Measurements from ENCODE around the gene NLE1. TPM values are rescaled to one million over a fixed set of nuclear protein-coding genes. Genes with fewer than 3 reads are reported as not detected.
A peak's percentile ranks its signal among the peaks of the same experiment; 100 is the strongest.

The NLE1 gene
- total and polyA plus RNA-seq, 2 donors from 2014 or later: 9.6 to 11.0 TPM

DNA sequence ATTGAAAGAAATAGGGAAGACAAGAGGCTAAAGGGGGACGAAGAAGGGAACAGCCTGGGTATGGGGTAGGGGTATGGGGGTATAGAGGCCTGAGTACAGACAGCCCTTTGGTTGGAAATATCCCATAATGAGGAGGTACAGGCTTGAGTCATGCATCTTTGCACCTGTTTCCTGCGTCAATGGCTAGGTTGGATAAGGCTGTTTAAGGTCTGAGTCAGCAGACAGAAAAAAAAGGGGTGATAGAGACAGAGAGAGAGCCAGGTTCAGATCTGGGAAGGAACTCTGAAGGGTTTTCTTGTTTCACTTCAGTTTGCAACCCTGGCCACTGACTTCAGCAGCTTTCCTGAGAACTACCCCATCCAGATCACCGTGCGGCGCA, 12.1 kb downstream of the NLE1 start:
- intact Hi-C loops (cut with DNase I): loop anchor here (10.0 kb wide), 1 partner anchor 705 kb away; no protein-coding TSS in a partner anchor
- Histone ChIP-seq H3K36me3 (ENCODE audit: control insufficient read depth in 2 of 3, insufficient read depth in 3 of 3, low read length in 3 of 3) (peaks cover 1 to 22% (median 13%) of the 10 kb centered on the region in 3 donors), H3K9me3 (ENCODE audit: control insufficient read depth in 2 of 3, insufficient read depth in 1 of 3, low read length in 3 of 3) (no peaks in the 10 kb centered on the region), H3K9ac (ENCODE audit: low read length in 3 of 3) (no peak overlapping the region), H3K4me3 (ENCODE audit: low read length in 3 of 3) (no peak overlapping the region), H3K27me3 (ENCODE audit: control insufficient read depth, insufficient read depth, low read length) (no peaks in the 10 kb centered on the region), H3K27ac (ENCODE audit: low read depth in 2 of 2, low read length in 2 of 2) (no peak overlapping the region), H3K4me1 (ENCODE audit: control insufficient read depth in 2 of 3, insufficient read depth in 2 of 3, low read depth in 1 of 3, low read length in 3 of 3) (peaks cover 0 to 8% (median 2%) of the 10 kb centered on the region in 3 donors)
- DNase-seq (no peak), FAIRE-seq (no peak)
- TF ChIP-seq, protein P1, sequence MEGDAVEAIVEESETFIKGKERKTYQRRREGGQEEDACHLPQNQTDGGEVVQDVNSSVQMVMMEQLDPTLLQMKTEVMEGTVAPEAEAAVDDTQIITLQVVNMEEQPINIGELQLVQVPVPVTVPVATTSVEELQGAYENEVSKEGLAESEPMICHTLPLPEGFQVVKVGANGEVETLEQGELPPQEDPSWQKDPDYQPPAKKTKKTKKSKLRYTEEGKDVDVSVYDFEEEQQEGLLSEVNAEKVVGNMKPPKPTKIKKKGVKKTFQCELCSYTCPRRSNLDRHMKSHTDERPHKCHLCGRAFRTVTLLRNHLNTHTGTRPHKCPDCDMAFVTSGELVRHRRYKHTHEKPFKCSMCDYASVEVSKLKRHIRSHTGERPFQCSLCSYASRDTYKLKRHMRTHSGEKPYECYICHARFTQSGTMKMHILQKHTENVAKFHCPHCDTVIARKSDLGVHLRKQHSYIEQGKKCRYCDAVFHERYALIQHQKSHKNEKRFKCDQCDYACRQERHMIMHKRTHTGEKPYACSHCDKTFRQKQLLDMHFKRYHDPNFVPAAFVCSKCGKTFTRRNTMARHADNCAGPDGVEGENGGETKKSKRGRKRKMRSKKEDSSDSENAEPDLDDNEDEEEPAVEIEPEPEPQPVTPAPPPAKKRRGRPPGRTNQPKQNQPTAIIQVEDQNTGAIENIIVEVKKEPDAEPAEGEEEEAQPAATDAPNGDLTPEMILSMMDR (IDR thresholded peaks at IDR 0.05; ENCODE audit: borderline replicate concordance, extremely low read depth, insufficient read depth): no peak

DNA sequence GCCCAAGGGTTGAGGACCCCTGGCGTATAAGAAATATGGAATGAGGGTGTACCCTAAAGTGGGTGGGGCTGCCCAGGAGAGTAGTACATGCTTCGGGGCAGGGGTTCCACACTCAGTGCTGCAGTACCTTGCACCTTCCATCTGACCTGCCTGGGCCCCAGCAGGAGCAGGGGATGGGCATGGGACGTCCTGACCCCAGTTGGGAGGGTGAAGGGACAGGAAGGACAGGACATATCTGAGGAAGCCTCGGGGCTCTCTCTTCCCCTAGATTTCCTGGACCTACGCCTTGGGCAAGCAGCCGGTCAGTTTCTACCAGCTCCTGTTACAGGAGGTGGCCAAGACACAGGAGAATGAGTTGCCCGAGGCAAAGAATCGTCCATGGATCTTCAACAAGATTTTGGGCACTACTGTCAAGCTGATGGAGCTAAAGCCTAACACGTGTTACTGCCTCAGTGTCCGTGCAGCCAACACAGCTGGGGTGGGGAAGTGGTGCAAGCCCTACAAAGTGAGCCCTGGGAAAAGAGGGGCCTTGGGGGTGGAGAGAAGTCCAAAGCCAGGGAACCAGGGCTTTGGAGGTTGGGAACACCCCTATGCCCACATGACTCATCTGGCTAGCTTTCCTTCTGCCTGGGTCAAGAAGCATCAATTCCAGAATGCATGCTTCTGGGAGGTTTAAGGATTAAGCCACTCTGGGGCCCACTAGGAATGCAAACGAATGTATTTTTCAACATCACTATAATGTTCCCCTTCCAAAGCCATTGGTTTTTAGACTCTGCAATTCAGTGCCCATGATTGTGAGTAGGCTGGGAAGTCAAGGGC, 12.7 kb downstream of the NLE1 start:
- Histone ChIP-seq H3K4me3 (ENCODE audit: low read length in 3 of 3) (no peak overlapping the region), H3K9me3 (ENCODE audit: control insufficient read depth in 2 of 3, insufficient read depth in 1 of 3, low read length in 3 of 3) (no peaks in the 10 kb centered on the region), H3K36me3 (ENCODE audit: control insufficient read depth in 2 of 3, insufficient read depth in 3 of 3, low read length in 3 of 3) (peaks cover 0 to 22% (median 11%) of the 10 kb centered on the region in 3 donors), H3K27ac (ENCODE audit: low read depth in 2 of 2, low read length in 2 of 2) (no peak overlapping the region), H3K9ac (ENCODE audit: low read length in 3 of 3) (no peak overlapping the region), H3K27me3 (ENCODE audit: control insufficient read depth, insufficient read depth, low read length) (no peaks in the 10 kb centered on the region), H3K4me1 (ENCODE audit: control insufficient read depth in 2 of 3, insufficient read depth in 2 of 3, low read depth in 1 of 3, low read length in 3 of 3) (peaks cover 0 to 8% (median 2%) of the 10 kb centered on the region in 3 donors)
- TF ChIP-seq, protein P1 (IDR thresholded peaks at IDR 0.05; ENCODE audit: borderline replicate concordance, extremely low read depth, insufficient read depth): no peak
- intact Hi-C loops (cut with DNase I): loop anchor here (10.0 kb wide), 1 partner anchor 705 kb away; no protein-coding TSS in a partner anchor
- DNase-seq: no peak
- FAIRE-seq: no peak

DNA sequence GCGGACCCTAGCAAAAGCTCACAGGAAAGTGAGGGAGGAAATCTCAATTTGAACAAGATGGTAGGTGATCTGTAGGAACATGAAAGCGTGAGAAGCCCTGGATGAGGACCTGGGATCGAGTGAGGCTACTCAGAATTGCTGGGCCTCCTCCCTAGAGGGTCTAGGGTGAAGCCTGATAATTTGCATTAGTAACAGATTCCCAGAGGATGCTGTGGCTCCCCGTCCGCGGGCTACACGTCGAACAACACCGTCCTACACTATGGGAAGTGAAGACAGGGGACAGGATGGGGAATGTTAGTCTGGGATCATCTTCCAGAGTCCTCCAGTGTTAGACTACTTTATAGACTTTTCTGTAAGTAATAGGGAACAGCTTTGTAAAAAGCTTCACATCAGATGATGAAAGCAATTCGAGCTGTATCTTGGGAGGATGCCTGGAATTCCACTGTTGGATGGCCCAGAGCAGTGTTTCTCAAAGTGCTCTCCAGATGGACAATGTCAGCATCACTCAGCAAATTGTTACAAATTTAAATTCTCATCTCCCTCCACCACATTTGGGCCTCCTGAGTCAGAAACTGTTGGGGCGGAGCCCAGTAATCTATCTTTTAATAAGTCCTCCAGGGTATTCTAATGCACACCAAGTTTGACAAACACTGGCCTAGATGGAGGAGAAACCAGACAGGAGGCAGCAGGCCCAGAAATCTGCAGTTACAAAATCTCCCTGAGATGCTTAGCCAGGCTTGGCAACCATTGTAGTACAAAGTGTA, 14.2 kb downstream of the NLE1 start:
- H3K4me3 ChIP-seq (ENCODE audit: low read length in 3 of 3): no peak overlapping the region
- DNase-seq (peak in 1 of 5 donors; percentile 39), FAIRE-seq (no peak)
- no peak overlapping the region for H3K27ac ChIP-seq (ENCODE audit: low read depth in 2 of 2, low read length in 2 of 2)
- H3K9me3 ChIP-seq (ENCODE audit: control insufficient read depth in 2 of 3, insufficient read depth in 1 of 3, low read length in 3 of 3): no peaks in the 10 kb centered on the region
- no peaks in the 10 kb centered on the region for H3K27me3 ChIP-seq (ENCODE audit: control insufficient read depth, insufficient read depth, low read length)
- H3K9ac ChIP-seq (ENCODE audit: low read length in 3 of 3): no peak overlapping the region
- TF ChIP-seq, protein P1 (IDR thresholded peaks at IDR 0.05; ENCODE audit: borderline replicate concordance, extremely low read depth, insufficient read depth): no peak
- peaks cover 0 to 10% (median 1%) of the 10 kb centered on the region in 3 donors for H3K36me3 ChIP-seq (ENCODE audit: control insufficient read depth in 2 of 3, insufficient read depth in 3 of 3, low read length in 3 of 3)
- intact Hi-C loops (cut with DNase I): loop anchor here (10.0 kb wide), 1 partner anchor 703 kb away; no protein-coding TSS in a partner anchor
- peaks cover 0 to 8% (median 2%) of the 10 kb centered on the region in 3 donors for H3K4me1 ChIP-seq (ENCODE audit: control insufficient read depth in 2 of 3, insufficient read depth in 2 of 3, low read depth in 1 of 3, low read length in 3 of 3)

Measured in kidney (tissue), 14 donors.